HG03139 (cell line): Measurements from ENCODE around the gene TAF3.

Experiments used
- ATAC-seq: cut with Tn5 transposase; IDR thresholded peaks from one replicate; pipeline ENCODE4 v1.9.1; 2021; ENCODE audit not compliant: unreplicated experiment

TAF3 gene

GRCh38 chr10:7932301-7933036 lies 114.2 kb downstream of the TAF3 start:
- no peak for ATAC-seq

DNA sequence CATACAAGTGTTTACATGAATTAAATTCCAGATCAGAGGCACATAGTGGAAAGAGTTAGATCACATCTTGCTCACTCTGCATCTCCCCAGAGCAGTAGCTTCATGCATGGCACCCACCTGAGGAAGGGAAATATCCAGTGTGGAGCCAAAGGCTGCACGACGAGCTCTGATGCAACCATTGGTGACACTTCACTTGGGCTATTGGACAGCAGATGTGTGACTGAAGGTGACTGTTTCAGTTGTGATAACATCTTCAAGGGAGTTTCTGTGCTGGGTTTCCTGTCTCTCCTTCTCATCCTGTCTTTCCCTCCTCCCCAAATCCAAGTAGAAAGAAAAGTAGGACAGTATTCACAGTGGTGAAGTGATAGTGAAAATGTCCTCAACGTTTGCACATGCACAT lies 115.0 kb downstream of the TAF3 start:
- ATAC-seq = no peak

GRCh38 chr10:7933757-7934156 lies 115.5 kb downstream of the TAF3 start:
- no peak for ATAC-seq

DNA sequence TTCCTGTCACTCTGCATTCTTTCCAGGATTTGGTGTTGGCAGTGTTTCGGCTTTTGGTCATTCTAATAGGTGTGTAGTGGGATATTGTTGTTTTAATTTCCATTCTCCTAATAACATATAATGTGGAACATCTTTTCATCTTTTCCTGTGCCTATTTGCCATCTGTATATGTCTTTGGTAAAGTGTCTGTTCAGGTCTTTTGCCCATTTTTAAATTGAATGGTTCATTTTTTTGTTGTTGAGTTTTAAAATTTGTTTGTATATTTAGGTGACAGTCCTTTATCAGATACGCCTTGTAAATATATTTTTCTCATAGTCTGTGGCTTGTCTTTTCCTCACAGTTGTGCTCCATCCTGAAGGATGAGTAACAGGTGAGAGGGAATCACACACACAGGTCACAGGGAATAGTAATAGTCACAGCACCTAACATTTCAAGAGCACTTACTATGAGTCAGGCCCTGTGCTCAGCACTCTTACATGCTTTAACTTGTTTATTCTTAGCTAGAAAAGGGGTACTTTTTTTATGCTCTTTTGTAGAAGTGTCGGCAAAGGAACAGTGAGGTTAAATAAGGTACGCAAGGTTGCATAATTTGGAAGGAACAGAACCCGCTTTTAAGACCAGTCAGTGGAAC lies 119.1 kb downstream of the TAF3 start:
- ATAC-seq = no peak

GRCh38 chr10:7941576-7941975 lies 123.3 kb downstream of the TAF3 start:
- no peak for ATAC-seq

DNA sequence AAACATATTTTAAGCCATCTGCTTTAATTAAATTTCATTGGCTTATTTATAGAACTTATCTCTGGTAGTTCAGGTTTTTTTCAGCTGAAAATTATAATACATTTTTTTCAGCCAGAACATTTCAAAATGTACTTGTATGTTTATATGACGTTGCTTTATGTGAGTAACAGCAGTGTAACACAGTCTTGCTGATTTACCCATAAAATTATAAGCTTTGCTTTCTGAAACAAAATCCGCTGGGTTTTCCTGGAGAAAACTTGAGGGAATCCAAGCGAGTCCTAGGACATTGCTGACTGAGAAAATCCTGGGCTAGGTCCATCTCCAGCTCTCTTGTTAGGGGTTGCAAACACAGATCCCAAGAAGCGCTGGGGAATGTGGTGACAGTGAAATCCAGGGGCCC lies 124.0 kb downstream of the TAF3 start:
- no peak for ATAC-seq

- no peak for ATAC-seq
Measured at GRCh38 chr10:7942859-7943258, 124.6 kb downstream of the TAF3 start.

GRCh38 chr10:7944215-7944480 lies 125.8 kb downstream of the TAF3 start:
- ATAC-seq = no peak

DNA sequence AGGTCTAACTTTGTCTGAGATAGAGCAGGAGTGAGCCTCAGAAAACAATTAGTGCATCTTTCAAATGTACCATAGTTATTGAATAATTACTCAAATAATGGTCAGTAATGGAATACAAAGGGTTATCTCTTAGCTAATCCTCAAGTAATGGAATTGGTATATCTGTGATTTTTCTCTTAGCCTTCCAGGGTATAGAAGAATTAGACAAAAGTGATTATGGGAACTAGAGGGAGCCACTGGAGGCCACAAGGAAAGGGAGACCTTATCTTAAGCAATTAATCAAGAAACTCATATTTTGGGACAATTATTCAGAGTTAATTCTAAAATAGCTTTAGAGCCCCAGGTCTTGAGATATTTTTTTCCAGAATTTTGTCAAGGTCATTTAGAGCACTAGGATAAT lies 126.2 kb downstream of the TAF3 start:
- no peak for ATAC-seq

DNA sequence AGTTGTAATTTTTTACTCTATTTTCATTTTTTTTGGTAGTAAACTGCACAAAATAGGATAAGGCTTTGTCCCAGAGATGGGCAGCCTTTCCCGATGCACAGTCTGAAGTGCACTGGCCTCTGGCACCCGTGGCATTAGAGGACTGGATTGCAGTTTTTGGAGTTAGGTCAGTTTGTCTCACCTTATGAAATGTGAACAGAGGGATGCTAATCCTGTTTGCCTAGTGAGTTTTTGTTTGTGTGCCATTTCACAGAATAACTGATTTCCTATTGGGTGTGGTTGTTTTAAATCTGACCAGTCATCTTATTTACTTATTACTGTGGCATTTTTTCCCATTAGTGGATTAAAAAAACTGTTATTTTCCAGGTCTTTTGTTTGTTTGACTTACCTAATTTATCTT lies 126.7 kb downstream of the TAF3 start:
- ATAC-seq = no peak

GRCh38 chr10:7945469-7946187 lies 127.3 kb downstream of the TAF3 start:
- no peak for ATAC-seq

DNA sequence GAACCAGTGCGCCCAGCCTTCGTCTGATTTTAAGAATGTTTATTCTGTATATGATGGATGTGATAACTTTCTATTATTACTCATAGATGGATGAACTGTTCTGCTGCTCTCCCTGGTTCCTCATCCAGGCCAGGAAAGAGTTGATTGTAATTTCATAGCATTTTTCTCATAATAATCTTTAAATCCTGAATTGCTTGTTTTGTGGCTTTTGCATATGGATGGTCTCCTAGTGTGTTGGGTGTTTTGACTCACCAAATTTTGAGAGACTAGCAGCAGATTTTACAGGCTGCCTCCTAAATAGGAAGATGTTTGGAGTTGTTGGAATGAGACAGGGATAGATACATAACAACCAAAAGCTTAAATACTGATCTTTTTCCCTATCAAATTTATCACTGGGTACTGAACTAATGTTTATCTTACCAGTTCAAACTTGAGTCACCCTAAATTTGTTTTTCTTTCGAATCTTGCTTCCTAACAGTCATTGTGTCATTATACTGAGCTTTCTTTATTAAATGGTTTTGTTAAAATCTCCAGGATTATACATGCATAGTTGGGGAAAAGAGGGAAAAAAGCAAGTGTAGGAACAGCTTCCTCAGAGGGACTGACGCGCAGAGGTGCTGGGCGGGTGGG lies 130.2 kb downstream of the TAF3 start:
- ATAC-seq = no peak

DNA sequence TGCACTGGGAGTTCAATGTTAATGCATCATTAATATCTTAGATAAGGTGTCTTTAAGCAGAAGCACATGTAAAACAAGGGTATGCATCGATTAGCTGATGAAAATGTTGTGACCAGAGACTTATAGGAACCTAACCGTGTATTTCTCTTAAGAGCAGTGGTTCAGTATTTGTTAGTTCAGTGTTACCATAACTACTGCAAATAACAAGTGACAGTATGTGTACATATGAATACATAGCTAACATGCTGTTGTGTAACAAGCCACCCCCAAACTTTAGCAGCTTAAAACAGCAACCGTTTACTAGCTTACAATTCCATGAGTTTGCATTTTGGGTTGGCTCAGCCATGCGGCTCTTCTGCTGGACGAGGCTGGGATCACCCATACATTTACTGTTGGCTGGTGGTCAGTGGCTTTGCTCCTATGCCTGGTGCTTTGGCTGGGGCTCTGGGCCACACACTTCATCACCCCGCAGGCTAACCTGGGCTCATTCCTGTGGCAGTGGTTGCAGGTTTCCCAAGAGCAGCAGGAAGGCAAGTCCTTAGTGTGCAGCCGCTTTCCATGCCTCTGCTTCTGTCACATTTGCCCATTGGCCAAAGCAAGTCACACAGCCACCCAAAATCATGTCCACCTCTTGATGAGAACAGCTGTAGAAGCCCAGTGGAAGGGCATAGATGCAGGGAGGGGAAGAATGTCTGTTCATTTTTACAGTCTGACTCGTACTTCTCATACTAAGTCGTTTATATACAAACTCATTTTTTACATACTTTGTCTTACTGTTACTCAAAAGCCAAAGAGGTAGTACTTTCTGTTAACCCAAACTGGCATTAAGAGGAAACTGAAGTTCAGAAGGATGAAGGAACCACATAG lies 132.9 kb downstream of the TAF3 start:
- no peak for ATAC-seq

DNA sequence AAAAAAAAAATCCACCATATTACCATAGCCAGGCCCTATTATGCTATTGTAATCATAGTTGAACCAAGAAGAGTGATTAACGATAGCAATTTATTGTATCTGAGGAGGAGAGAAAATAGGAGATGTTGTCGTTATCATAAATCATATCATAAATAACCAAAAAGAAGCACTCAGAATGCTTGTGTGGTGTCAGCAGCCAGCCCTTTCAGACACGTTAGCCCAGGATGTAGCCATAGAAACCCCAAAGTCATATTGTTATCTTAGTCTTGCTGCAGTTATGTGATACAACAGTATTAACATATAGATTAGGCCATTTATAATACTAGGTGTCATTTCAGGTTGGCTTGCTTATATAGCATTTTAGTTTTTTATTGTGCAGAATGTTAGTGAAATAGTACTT lies 134.0 kb downstream of the TAF3 start:
- no peak for ATAC-seq

- no peak for ATAC-seq
Measured at GRCh38 chr10:7953447-7953846, 135.1 kb downstream of the TAF3 start.

GRCh38 chr10:7955446-7955845 lies 137.1 kb downstream of the TAF3 start:
- no peak for ATAC-seq

DNA sequence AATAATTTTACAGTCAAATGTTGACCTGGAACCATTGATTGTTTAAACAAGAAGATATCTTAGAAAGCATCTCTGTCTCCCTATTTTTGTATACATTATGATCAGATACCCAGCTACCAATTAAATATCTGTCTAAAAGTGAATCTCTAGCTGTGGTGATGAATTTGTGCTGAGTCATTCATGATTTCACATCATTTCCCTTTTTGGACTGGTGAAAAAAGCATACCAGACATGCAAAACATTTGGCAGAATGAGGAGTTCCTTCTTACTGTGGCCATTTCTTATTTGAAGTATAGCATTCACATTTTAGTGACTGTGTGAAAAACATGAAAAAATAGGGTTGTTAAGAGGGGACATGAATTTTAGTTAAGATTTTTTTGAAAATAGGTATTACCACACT lies 138.2 kb downstream of the TAF3 start:
- ATAC-seq = peak; percentile 86

DNA sequence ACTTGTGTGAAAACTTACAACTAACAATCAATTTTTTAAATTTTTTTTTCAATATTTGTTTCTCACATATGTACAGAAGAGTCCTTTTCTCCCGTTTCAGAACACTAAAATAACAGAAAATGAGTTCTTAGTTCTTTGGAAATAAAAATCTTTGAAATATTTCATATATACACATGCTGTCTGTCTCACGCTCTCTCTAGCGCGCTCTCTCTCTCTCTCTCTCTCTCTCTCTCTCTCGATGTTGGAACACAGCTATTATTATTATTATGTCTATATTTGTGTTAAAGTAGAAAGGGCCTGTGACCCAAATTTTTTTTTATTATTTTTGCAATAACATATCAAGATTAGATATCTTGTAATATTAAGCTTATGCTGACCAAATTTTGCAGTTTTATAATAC lies 139.3 kb downstream of the TAF3 start:
- ATAC-seq = no peak

DNA sequence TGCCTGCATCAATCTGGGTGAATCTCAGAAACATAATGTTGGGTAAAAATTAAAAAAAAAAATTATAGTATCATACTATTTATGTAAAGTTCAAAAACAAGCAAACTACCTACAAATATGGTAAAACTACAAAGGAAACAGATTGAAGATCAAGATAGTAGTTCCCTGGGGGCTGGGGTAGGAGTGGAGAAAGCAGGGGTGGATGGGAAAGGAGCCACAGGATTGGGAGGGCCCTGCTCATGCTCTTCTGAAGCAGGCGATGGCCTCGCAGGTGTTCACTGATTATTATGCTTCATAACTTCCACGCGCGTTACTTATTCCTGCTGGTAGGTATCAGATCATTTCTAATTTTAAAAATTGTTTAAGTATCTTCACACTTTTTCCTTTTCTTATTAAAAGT lies 140.1 kb downstream of the TAF3 start:
- ATAC-seq = no peak

DNA sequence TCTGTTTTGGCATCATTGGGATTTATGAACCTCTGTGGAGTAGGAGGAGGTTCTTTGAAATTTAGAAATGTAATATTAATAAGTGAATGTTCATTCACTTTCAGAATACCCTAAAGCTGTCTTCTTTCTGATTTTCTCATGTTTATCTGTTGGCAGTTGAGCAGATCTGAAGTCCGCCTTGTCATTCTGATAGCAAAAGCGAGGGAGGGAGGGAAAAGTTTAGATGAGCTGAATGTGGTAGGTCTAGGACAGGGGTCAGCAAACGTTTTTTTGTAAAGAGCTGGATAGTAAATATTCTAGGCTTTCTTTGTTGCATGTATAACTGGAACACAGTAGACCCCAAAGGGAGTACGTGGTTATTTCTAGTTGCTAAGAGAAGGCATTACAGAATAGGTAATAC lies 141.8 kb downstream of the TAF3 start:
- ATAC-seq = no peak

DNA sequence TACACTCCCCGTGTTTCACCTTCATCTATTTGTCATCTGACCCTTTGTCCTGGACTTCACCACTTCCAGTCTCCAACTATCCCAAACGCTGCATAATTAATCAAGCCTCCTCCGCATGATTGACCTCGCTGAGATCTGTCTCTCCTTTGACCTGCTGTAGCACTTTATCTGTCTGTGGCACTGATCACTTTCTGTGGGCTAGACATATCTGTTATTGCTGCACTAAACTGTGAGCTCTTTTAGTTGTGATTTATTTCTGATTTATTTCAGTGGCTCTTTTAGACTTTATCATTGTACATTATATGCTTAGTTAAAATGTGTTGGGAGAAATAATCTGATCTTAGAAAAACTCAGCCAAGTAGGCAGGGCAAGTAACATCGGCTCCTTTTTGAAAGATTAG lies 144.3 kb downstream of the TAF3 start:
- ATAC-seq = no peak
